Hypothalamus (tissue), 51 donors: ENCODE measurements around the gene MACROH2A1.
A peak's percentile ranks its signal among the peaks of the same experiment; 100 is the strongest.

ENCODE experiments used
- DNase-seq, 51 donors: peaks; one replicate each; lab custom pipeline; 2025; lab: John Stamatoyannopoulos, UW

Gene MACROH2A1

DNA sequence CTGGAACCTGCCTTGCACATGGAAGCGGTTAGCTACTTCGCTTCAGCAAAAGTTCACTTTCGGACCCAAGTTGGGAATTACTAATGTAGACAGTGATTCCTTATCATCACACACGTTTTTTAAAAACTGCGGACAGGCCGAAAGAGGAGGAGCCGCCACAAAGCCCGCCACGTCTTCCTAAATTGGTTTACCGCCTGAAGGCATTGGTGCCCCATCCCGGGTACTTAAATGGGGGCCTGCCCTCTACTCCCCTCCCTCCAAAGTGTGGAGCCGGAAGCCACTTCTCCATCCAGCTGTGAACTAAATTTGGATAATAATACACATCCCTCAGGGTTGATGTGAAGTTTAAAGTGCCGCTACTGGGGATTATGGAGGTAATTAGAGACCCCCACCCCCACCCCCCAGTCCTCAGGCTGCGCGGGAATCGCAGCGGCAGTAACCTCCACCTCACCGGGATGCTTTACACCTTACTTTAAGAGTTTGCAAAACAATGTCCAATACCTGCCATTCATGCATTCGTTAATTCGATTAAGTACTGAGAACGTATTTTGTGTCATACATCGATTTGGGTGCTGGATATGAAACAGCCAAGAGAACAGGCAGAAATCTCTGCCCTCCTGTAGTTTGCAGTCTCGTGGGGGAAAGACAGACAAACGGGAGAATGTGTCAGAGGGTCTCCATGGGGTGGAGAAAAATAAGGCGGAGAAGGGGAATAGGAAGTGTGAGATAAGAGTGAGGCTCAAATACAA is 937 bp upstream of the MACROH2A1 start:
- no peak for DNase-seq

DNA sequence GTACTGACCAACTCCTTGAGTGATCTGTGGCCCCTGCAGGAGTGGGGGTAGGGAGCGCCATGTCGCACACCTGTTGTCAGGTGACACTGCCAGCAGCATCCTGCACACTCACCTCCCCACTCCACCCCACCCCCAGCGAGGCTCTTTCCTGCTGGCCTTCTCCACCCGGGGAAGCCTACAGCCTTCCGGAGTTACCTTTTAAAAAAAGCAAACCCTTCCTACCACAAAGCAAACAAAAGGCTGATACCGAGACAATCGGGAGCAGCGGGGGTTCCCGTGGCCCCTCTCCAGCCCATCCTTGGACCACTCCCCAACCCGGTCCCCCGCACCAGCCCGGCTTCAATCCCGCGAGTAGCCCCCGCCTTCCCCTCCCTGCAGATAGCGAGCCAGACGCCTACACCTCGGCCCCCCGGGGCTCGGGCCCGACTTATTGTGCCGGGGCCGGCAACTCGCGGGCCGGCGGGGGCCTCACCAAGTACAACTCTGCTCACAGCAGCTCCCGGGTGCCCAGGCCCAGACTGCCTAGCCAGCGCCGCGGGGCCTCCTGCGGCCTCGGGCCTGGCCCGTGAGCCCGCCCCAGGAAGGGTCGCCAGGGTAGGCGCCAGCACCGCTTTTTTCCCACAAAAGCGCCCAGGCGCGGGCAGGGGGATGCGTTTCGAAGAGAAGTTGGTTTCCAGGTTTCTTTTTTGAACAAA is 724 bp downstream of the MACROH2A1 start:
- peak in 4 of 51 donors; percentile 15 to 33 (median 18) for DNase-seq

DNA sequence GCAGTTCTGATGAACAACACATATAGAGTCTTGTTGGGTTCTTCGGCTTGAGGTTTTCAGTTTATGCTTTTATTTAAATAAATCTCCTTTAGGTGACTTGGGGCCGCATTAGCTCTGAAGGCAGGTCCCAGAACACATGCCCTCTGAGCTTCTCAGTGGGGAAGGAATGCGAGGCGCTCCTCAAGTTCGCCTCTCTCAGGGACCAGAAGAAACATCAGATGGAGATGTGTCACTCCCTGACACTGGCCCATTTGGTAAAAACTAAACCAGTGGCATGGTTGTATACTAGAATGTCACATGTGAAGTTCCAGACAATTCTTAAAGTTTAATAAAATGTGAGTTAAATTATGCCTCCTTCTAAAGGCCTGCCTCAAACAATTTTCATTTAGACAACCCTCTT is 1.9 kb downstream of the MACROH2A1 start:
- DNase-seq = no peak

DNA sequence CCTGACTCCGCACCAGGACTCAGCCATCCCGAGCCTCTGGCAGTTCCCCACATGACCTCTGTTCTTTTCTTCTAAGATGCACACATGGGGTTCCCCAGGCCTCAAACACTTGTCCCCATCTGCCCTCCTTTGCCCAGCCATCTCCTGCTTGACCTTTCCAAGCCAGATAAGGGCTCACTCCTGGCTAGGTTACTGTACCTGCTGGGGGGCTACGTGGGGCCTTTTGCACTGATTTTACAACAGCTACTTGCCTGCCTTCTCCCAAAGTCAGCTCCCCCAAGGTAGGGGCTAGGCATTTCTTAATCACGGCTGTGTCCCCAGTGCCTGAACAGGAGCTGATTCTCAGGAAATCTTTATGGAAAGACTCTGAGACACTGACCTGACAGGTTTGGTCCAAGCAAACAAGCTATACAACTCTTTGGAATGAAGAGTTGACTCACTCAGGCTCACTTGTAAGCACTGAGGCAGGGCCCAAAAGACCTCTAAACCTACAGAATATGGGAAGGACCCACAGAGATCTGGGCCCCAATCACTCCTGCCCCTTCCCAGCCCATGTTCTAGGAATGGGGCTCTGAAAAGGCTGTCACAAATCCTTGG is 2.5 kb downstream of the MACROH2A1 start:
- DNase-seq = no peak

DNA sequence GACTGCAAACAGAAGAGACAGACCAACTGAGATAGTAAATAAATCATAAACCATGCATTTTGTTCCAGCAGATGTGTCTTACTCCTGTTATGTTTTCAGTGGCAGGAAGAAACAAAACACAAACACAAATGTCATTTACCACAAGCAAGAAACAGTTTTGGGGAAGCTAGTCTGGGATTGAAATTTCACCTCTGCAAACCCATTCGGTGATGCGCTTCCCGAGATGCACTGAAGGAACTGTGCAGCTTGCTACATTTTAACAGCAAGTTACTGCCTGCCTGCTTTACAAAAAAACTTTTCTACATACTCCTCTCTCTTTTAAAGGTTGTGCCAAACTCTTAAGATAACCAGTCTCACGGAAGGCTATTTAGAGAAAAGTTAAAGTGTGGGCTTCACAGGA is 3.2 kb downstream of the MACROH2A1 start:
- DNase-seq = no peak

DNA sequence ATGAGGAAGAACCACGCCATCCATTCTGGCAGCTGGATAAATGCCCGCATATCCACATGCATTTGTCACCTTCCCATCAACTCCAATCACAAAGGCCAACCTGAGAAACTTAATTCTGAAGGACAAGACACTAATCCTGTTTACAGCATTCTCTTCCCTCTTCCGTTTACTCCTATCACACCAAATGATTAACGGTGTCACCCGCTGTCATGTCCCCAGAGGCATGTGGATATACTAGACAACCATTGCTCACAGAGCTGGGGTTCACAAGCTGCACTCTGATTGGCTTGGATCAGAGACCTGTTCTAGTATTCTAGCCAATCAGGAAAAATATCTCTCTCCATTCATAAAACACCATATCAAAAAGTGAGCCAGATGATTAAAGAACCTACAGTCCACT is 3.6 kb downstream of the MACROH2A1 start:
- DNase-seq = no peak

DNA sequence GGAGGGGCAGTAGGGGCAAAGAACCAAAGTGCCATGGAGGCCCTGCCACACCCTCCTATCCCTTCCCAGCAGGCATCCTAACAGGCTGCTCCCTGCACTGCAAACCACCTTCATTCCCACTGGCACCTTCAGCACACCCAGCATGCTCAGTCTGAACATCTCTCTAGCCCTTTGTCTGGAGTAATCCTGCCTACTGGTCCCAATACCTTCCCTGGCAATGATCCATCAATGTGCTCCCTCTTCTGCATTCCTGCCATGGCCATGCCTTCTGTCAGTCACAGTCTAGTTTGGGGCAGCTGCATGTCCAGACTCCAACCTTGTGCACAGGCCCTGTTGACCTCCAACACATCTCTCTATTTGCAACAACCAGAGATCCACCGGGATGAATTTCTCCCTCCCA is 4.9 kb downstream of the MACROH2A1 start:
- no peak for DNase-seq

DNA sequence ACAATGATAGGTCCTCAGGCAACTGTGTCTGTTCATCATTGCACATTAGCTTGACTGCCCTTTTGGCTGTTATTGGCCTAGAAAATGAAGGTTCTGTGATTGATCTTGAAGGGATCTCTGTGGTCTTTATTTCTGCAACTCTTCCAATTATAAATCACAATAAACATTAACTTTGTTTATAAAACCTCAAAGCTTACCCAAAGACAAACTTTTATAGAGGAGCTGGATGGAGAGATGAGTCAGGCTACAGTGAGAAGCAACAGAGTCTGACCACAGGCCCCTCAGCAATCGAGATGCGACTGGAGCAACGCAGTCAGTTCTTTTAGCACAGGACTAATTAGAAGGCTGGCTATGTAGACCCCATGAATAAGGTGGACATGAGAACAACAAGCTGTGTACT is 5.3 kb downstream of the MACROH2A1 start:
- no peak for DNase-seq

DNA sequence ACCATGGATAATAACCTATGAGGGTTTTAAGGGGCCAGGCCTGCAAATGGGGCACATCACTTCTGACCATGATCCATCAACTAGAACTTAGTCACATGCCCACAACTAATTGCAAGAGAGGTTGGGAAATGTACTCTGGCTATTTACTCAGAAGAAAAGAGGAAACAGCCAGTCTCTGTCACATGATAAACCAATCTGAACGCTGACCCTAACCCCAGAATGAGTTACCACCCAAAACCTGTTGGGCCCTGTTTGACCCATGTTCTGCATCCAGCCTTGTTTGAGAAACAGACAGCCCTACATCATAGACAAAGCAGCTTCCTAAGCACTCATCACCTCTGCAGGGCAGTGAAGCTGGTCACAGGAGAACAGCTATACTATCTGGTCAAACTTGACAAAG is 5.8 kb downstream of the MACROH2A1 start:
- no peak for DNase-seq

DNA sequence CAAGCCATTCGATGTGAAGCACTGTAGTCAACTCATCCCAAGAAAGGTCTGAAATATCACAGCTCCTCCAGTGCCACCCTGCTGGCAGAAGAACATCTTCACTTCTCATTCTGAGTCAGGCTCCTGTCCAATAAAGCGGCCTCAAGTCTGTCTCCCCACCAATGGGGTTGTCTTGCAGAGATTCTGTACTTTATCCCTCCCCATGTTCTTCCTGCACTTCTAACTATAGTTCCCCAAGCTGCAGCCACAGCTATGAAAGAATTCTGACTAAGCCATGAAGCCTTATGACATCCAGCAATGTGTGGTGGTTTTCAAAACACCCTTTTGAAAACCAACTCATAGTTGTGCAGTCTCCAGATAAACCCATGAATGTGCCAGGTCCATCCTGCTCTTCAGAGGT is 6.8 kb downstream of the MACROH2A1 start:
- peak in 2 of 51 donors; percentile 33 to 36 for DNase-seq

DNA sequence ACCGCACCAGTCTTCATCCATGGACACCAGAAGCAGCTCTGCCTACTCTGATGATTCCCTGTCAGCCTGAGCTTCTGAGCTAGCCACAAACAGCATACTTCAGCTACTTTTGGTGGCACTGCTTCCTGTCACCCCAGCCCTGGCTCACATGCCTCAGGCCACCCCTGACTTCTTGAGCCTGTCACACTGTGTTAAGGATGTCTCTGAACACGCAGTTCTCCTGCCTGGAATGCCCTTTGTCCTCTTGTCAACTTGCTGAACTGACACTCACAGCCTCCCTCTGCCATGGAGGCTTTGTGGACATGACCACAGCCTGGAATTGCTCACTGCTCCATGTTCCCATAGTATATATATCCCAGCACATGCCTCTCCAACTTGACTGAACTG is 7.2 kb downstream of the MACROH2A1 start:
- no peak for DNase-seq

DNA sequence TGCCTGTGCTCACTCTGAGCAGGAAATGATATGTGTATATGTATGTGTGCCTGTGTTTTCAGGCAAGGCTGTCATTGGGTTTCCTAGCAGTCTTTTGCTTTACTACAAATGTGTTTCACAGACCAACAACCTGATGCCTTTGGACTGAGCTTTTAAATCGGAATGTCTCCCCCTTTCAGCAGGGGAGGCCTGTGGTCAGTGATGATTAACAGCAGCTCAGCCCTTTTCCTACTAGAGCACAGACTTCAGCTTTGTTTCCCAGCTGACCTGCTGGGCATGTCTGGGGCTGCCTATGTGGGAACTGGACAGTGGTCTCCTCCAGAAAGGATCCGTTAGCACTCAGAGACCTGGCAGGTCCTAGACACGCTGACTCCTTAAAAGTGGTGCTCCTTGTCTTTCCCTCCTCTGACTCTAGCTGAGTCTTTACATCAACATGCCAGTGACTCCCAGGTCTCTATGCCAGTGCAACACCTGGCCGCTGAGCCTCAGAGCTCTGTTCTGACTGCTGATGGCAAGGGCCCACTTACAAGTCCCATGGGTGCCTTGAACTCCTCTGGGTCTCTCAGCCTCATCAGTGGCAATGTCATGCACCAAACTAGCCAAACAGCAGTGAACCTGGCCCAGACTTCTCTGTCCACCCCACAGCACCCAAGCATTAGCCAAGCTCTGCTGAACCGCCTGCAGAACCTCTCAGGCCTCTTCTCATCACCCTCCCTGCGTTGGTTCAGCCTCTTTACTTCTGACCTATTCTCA is 7.7 kb downstream of the MACROH2A1 start:
- no peak for DNase-seq

DNA sequence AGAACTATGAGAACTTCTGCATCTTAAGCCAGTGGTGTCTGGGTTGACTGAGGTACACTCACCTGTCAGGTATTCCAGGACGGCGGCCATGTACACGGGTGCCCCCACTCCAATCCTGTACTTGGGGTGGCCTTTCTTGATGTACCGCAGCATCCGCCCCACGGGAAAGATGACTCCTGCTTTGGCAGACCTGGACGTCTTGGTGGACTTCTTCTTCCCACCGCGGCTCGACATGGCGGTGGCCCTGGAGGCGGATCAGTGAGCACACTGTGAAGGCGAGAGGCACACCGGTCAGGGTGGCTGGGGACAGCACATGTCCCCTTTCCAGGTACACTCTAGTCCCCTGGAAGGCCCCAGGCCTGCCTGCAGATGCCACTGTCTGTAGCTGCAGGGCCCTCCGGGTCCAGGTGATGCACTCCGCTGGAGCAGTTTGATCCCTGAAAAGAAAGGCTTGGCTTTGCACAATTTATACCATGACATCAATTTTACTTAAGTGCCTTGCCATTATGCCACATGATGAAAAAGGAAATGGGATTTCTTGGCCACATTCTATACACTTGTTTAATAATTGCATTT is 10.1 kb downstream of the MACROH2A1 start:
- no peak for DNase-seq

DNA sequence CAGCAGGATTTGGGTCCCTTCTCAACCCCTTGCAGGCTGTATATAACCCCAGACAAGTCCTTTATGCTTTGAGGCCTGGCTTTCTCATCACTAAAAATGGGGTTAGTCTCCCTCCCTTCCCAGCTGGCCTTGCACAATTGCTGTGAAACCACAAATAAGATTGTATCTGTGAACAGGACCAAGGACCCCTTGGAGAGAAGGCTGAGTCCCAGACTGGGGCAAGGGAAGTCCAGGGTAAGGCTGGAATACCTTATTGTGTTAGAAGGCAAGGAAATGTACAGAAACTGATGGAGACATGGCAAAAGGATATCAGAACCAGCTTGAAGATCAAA is 11.4 kb downstream of the MACROH2A1 start:
- DNase-seq = no peak

DNA sequence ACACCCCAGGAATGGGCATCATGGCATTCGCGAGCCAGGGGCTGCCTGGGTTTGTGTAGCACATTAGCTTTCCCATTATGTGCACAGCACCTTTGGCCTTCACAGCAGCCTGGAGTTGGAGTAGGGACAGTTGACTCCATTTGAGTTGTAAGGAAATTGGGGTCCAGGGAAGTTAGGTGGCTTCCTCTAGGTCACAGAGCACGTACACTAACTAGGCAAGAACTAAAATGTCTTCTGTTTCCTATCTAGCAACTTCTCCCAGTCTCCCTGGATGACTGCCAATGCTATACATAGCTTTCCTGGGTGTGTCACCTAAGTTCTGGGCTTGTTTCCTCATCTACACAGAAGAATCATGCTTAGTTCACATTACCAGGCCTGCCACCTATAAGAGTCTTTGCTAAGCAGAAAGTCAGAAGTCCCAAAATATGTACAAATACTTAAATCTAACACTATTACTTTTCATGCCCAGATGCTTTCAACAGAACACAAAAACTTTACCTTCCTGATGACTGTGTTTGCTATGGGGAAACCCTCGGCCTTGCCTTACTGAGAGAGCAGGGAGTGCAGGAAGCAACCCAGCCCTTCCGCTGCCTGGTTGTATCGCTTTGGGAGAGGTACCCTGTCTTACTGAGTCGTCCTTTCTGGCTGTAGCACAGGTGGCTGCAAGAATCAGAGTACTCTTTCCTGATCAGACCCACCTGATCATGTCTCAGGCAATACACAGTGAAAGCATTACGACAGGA is 12.0 kb downstream of the MACROH2A1 start:
- peak in 3 of 51 donors; percentile 11 to 46 (median 19) for DNase-seq

DNA sequence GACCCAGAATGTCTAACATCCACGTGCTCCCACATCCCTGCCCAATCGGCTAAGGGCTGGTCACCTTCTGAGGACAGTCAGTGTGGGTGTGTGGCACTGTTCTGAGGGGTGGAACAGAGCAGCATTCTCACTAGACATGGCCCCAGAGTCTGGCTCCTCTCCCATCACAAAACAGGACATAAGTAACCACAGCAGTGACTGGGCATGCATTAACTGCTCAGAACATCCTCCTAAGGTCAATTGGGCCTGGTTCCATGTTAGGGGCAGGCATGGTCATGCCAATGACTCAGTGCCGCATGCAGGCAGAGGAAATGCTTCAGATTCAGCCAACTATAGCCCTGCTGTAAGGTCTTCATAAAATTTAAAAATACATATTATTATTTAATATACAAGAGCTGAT is 12.9 kb downstream of the MACROH2A1 start:
- no peak for DNase-seq

DNA sequence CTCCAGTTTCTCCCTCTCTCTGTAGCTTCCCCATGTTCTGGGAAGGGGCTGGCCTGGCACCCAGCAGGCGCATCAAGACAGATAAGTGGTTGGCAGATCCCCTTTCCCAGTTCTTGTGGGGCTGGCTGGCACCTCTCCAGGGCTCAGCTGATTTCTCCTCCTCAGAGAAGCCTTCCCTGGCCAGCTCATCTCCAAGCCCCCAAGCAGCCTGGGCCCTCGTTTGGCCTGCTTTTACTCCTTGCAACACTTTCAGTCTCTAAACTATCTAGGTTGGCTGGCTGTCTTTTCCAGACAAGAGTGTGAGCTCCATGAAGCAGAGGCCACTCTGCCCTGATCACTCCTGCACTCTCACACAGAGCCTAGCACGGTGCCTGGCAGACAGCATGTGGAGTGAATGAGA is 13.5 kb downstream of the MACROH2A1 start:
- DNase-seq = no peak

DNA sequence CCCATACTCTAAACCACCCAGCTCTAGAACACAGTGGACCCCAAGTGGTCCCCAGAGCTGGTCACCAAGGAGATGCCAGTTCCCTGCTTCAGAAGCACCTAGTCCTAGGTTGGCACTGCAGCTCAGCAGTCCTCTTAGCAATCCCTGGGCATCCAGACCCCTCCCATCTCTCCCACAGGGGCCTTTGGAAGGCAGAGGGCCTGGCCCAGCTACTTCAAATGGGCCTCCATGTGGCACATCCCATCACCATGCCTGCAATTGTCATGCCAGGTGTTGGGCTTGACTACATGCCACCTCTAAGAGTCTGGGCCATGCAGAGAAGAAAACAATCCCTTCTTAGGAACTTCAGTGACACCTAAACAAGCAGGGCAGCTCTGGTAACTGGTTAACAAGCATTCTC is 14.1 kb downstream of the MACROH2A1 start:
- no peak for DNase-seq

DNA sequence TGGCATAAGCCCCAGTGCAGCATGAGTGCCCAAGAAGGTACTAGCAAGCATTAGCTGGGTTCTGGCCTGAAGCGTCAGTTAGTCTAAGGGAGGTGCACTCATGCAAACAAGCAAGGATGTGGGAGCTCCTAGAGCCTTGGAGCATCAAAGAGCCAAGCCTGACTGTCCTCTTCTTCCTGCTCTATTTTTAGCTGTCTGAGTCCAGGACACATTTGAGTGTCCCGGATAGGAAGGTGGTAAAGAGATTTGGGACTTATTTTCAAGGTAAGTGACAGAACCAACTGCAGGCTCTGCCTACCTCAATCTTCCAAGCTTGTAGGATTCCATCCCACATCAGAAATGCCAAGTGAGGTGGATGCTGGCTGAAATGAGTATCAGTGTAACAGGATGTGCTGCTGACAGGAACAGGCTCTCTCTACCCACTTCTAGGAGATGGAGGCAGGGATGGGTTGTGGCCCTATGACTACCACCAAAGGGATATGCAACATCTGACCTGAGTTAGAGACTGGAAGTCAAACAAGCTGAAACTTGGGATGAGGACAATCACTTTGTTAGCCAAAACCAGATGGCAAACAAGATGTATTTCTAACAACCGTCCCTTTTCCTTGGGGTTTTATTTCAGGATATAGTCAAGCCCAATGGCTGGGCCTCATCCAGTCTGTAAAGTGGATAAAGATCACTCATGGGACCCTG is 15.1 kb downstream of the MACROH2A1 start:
- no peak for DNase-seq

DNA sequence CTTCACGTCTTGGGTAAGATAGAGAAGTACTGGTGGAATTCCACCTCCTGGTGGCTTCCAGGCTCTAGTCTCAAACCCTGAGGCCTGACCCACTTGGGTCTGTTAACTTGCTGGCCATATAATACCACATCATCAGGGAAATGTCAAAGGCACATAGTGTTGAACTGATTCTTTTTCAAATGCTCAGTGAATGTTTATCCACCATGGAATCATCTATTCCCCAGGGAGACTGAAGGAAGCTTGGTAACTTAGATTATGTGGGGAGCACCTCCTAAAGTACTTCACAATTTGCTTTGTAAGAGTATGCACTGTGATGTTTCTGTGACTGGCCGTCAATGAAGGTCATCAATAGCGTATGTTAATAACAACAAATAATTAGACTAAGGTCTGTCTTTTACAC is 16.1 kb downstream of the MACROH2A1 start:
- DNase-seq = no peak
